T-helper 1 cell treated with Interleukin-12 subunit alpha and Interleukin-12 subunit beta and Interleukin-4 antibody, amounts not matched to agents 30 ng/mL and 1 ng/mL, for 36 hours (primary cell): ENCODE measurements around the gene GRIK4. TPM values are rescaled to one million over a fixed set of nuclear protein-coding genes. Genes with fewer than 3 reads are reported as not detected.
"Not testable (repeated sequence)": the region's sequence is repeated elsewhere in the genome, so short reads cannot be mapped to it uniquely, and the experiment has no call there.

ENCODE experiments used
- intact Hi-C: fragments of 100-400 bp; cut with micrococcal nuclease; formaldehyde crosslinking; loops from one replicate; pipeline ENCODE4 v1.15.1; 2024
- total RNA-seq: library from RNA; stranded (reverse); gene quantifications from 2 replicates; pipeline ENCODE4 v1.2.3, GENCODE V29; 2022

The GRIK4 gene
- total RNA-seq, 1 donor from 2014 or later = not detected

GRCh38 chr11:120740380-120740779 is 228.8 kb downstream of the GRIK4 start:
- intact Hi-C loops = no loop called here

GRCh38 chr11:120744016-120744994 is 232.8 kb downstream of the GRIK4 start:
- intact Hi-C loops = no loop called here

- intact Hi-C loops = no loop called here
These were observed 234.8 kb downstream of the GRIK4 start for GRCh38 chr11:120746376-120746775.

- intact Hi-C loops = no loop called here
These were observed 235.5 kb downstream of the GRIK4 start for GRCh38 chr11:120746836-120747609.

- intact Hi-C loops = no loop called here
These were observed 236.6 kb downstream of the GRIK4 start for GRCh38 chr11:120747850-120748814.

- intact Hi-C loops = no loop called here
These were observed 237.8 kb downstream of the GRIK4 start for GRCh38 chr11:120749395-120749794.

- intact Hi-C loops = no loop called here
These were observed 239.3 kb downstream of the GRIK4 start for GRCh38 chr11:120750647-120751549.

- intact Hi-C loops = no loop called here
These were observed 240.0 kb downstream of the GRIK4 start for GRCh38 chr11:120751550-120751949.

- intact Hi-C loops = no loop called here
These were observed 241.1 kb downstream of the GRIK4 start for GRCh38 chr11:120752668-120753067.

GRCh38 chr11:120756931-120757330 is 245.4 kb downstream of the GRIK4 start:
- intact Hi-C loops = no loop called here

- intact Hi-C loops = no loop called here
These were observed 247.5 kb downstream of the GRIK4 start for GRCh38 chr11:120759046-120759445.

GRCh38 chr11:120765710-120766109 is 254.2 kb downstream of the GRIK4 start:
- intact Hi-C loops = not testable (repeated sequence)

GRCh38 chr11:120766318-120766717 is 254.8 kb downstream of the GRIK4 start:
- intact Hi-C loops = no loop called here

- intact Hi-C loops = no loop called here
These were observed 257.4 kb downstream of the GRIK4 start for GRCh38 chr11:120768949-120769348.

- intact Hi-C loops = no loop called here
These were observed 258.4 kb downstream of the GRIK4 start for GRCh38 chr11:120769906-120770305.

- intact Hi-C loops = no loop called here
These were observed 260.1 kb downstream of the GRIK4 start for GRCh38 chr11:120771551-120772060.

GRCh38 chr11:120773501-120774031 is 262.0 kb downstream of the GRIK4 start:
- intact Hi-C loops = no loop called here

GRCh38 chr11:120774591-120775386 is 263.2 kb downstream of the GRIK4 start:
- intact Hi-C loops = no loop called here
